HG03378 (cell line): ENCODE results near the gene ZNF638.

Experiments used
- ATAC-seq: cut with Tn5 transposase; IDR thresholded peaks from one replicate; pipeline ENCODE4 v1.9.1; 2021; ENCODE audit warnings: mild to moderate bottlenecking, moderate library complexity; ENCODE audit not compliant: unreplicated experiment

ZNF638 gene

GRCh38 chr2:71454221-71455010 is 122.8 kb downstream of the ZNF638 start:
- ATAC-seq = no peak

- no peak for ATAC-seq
Measured at GRCh38 chr2:71455011-71455740, 123.6 kb downstream of the ZNF638 start.

- ATAC-seq = no peak
Measured at GRCh38 chr2:71455741-71456569, 124.4 kb downstream of the ZNF638 start.

- no peak for ATAC-seq
Measured at GRCh38 chr2:71456617-71457016, 125.0 kb downstream of the ZNF638 start.

DNA sequence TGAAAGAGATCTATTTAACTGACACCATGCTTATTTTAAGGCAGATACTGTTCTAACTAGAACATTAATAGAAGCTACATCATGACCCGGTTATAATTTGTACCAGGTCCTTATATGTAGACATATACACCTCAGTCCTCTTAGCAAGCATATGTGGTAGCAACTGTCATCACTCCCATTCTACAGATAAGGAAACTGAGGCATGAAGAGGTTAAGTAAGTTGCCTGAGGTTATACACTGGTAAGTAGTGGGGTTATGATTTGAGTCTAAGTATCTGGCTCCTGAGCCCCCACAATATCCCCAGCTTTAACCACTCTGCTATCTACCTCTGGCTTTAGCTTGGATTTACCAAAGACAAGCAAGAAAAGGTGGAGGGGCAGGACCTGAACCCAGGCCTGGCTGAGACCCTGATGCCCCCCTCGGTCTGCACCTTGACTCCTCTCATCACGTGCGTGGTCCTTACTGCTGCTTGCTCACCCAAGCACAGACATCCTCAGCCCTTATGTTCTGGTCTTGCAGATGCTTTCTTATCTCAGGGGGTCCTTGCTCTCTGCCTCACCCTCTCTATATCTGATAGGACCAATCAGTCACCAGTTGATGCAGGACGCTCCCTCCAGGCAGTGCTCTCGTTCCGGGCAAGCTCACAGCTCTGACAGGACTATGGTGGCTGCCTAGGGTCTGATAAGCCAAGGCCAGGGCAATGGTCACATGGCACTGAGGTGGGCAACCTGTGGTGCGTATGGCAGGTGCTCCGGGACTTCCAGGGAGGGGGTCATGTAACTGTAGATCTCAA is 125.7 kb downstream of the ZNF638 start:
- no peak for ATAC-seq

DNA sequence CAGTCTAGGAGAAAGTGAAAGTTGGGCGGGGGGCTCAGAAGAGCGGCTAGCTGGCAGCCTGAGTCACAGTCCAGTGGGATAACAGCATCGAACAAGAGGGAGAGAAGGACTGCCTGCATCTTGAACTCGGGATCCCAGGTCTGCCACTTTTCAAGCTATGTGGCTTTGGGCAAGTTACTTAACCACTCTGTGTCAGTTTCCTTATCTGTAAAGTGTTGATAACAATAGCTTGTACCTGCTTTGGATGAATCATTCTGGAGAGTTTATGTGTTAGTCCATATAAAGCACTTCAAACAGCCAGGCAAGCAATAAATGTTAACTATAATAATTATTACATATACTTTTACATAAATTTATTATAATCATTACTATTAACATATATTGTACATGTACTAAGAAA is 126.3 kb downstream of the ZNF638 start:
- no peak for ATAC-seq

DNA sequence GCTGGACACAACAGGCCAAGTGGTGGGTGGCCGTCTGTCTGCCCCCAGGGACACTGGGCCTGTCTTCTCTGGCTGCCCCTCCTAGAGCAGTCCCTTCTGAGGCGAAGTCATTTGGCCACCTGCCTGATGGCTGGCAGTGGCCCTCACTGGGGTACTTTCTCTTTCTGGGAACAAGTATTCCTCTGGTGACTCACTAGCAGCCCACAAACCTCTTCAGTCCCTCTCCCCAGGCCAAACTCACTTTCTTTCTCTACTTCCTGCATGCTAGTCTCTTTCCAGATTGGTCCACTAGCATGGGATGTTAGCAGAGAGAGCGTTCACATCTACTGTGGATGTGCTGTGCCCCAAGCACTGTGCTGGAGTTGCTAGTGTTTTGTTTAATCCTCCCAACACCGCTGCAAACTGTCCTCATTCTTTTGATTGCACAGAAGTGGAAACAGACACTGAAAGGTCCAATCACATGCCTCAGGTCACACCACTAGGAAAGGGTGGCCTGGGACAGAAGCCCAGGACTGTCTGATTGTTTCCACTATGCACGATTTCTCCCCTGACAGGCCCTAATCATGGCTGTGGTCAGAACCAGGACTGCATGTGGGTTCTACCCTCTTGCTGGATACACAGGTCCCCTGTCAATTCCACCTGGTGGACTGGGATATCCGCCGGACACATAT is 127.0 kb downstream of the ZNF638 start:
- ATAC-seq = no peak

GRCh38 chr2:71459084-71459431 is 127.5 kb downstream of the ZNF638 start:
- ATAC-seq = no peak

DNA sequence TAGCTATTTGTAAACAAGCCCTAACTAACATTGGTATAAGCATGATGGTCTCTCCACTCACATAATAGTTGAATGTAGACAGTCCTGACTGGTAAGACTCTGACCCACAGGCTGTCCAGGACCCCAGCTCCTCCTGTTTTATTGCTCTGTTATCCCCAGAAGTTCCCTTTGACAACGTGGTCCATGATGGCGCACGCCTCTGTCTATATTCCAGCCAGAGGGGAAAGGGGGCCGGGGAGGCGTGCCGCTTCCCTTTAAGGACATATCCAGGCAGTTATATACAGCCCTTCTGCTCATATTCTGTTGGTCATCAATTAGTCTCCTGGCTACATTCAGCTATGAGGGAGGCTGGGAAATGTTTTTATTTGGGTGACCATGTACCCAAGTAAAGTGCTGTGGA is 128.5 kb downstream of the ZNF638 start:
- ATAC-seq = no peak

DNA sequence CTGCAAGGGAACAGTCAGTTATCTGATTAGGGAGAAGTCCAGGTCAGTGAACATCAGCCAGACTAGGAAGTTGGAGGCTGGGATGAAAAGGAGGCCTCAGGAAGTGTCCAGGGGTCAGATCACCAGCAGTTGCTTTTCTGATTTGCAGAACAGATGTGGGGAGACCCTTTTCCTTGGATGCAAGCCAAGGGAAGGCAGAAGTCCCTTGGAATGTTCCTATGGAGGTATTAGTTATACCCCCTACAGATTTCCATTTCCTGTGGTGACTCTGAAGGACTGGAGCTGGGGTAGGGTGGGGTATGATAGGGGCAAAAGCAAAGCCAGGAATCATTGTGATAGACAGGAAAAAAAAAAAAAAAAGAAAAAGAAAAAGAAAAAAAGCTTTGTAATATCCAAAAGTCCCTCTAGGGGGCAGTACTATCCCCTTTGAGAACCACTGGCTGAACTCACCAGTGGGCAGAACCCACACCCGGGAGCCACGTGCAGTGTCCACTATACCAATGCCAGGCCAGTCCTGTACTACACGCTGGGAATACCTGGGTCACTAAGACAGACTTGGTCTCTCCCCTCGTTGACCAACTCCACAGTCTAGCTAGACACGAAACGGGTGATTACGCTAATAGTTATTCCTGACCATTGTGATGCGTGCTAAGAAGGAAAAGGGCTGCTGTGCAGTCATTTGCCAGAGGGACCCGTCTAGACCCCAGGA is 129.2 kb downstream of the ZNF638 start:
- ATAC-seq = no peak

DNA sequence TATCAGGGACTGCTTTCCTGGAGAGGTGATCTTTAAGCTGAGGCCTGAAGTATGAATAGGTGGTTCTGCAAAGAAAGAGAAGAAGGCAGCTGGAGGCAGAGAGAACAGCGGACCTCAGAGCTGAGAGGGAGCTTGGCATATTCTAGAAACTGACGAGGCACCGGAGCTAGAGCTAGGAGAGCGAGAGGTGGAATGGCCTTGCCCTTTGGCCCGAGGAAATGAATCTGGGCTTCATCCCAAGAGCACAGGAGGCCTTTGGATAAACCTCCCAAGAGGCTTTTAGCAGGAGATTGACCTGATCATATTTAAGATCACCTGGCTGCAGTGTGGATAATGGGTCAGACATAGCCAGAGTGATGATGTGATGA is 129.7 kb downstream of the ZNF638 start:
- ATAC-seq = no peak

GRCh38 chr2:71462056-71462605 is 130.5 kb downstream of the ZNF638 start:
- no peak for ATAC-seq

GRCh38 chr2:71462641-71463341 is 131.2 kb downstream of the ZNF638 start:
- no peak for ATAC-seq

DNA sequence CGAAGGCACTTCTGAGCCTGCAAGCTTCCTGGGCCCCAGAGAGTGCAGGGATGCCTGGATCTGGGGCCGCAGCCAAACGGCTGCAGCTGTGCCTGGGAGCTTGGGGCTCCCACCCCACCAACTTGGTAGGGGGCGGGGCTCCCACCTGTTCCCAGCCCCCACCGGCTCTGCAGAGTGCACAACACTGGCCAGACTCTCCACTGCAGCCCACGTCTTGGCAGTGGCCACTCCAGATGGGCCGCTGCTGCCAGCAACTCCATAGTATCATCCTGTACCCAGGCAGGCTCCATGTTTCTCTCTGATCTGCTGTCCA is 131.7 kb downstream of the ZNF638 start:
- ATAC-seq = no peak

DNA sequence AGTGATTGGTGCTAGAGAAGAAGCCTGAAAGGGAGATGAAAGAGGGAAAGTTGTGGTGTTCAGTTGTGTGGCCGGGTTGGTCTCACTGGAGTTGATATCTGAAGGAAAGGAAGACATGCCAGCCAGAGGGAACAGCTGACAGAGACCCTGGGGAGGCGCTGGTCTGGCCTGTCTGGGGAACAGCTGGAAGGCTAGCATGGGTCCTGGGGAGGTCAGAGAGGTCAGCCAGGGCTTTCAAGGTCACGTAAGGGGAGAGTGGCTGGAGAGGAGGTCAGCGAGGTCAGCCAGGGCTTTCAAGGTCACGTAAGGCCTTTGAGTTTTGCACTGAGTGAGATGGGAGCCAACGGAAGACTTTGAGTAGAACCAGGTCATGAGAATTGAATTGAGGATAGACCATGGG is 132.8 kb downstream of the ZNF638 start:
- ATAC-seq = no peak

DNA sequence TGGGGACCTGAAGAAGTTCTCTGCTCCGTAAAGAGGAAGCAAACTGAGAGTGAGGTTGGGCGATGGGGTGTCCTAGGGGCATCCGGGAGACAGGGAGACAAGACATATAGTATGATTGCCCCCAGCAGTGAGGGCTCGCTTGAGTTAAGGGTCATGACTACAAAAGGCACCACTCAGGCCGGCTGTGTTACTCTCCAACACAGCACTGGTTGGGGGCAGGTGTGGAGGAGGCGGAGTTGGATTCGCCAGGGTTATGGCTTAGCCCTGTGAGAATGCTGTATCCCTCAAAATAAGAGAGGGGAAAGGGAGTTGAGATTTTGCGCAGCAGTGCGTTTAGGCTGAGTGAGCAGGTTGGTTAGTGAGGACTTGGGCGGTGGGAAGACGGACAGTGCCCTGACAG is 133.8 kb downstream of the ZNF638 start:
- no peak for ATAC-seq

DNA sequence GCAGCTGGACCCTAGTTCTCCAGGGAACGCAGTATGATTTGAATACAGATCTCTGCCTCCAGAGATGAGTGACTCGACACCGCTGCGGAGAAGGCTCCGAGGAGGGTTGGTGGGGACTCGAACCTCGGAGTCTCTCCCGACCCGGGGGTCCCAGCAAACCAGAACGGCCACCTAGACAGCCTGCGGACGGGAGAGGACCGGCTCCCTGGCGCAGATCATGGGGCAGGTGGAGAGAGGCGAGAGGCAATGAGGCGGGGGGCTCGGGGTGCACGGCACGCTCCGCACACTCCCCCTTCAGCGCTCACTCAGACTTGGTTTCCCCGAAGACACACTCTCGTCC is 134.3 kb downstream of the ZNF638 start:
- no peak for ATAC-seq

DNA sequence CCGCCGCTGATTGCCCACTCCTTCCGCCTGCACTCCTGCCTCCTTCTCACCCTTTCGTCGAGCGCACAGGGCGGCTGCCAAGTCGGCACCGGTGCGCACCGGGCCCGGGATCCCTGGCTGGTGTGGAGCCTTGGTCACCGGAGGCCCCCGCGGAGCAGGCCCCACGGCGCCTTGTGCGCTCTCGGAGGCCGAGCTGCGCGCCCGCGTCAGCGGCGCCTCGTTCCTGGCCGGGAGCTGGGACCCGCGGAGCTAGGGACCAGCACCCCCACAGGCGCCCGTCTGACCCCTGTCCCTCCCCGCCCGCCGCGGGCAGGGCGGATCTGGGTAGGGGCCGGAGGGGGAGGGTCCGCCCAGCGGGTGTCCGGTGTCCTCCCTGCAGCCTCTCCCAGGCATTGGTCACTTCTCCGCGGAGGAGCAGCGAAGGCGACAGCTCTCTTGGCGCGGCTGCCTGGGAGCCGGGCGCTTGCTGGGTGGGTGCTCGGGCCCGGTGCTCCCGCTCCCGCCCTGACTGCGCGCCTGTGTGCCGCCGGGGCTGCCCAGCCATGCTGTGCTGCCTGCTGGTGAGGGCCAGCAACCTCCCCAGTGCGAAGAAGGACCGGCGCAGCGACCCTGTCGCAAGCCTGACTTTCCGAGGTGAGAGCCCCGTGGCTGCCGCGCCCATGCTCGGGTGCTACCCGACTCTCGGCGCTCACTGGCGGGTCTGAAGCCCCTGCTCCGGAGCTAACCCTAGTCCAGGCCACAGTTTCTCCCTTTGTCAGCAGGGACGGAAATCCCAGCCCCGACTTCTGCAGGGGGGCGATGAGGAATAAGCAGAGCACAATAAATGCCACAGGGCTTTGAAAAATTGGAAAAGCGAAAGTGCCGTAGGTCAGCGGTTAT is 135.0 kb downstream of the ZNF638 start:
- ATAC-seq = no peak
